Measurements from ENCODE around the gene PCED1A.

PCED1A gene

GRCh38 chr20:2840138-2840966, at the start of gene PCED1A, which contains the start of gene VPS16:
PCED1A (minus strand) TSS chr20:2840655; CDS start chr20:2839912, 743 bp downstream.
VPS16 (plus strand) TSS chr20:2840745; CDS start chr20:2840775, 30 bp downstream.
- DNase-seq: peak; percentile 75
- in situ Hi-C loops (cut with HindIII; ENCODE audit: low pct_ligation_motif_present, low pct_unique_long_range_greater_than_20kb, low sequenced_read_pairs): no loop called here

DNA sequence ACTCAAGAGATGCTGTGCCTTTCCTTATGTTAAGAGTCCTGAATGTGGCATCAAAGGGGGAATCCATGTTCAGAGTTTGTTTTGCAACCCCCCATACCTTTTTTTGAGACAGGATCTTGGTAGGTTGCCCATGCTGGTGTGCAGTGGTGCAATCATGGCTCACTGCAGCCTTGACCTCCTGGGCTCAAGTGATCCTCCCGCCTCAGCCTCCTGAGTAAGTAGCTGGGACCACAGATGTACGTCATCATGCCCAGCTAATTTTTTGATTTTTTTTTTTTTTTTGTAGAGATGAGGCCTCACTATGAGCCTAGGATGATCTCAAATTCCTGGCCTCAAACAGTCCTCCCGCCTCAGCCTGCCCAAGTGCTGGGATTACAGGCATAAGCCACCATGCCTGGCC, 49.3 kb upstream of the PCED1A start:
- no peak for DNase-seq
- in situ Hi-C loops (cut with HindIII; ENCODE audit: low pct_ligation_motif_present, low pct_unique_long_range_greater_than_20kb, low sequenced_read_pairs): no loop called here

DNA sequence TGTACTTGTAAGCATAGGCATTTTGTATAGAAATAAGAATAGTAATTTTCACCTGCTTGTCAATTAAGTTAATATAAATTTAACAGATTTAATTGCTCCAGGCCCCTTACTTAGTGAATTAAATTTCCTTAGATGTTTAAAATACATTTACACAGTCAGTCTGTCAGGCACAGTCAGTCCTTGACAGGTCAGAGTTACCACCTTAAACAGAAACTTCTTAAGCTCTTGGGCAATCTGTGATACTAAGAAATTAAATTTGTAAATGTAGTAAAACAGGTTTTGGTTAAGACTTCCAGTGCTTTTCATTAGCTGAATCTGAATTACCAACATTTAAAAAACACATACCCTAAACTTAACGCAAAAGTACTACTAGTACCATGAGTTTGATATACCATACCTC, 48.8 kb upstream of the PCED1A start:
- DNase-seq: no peak
- in situ Hi-C loops (cut with HindIII; ENCODE audit: low pct_ligation_motif_present, low pct_unique_long_range_greater_than_20kb, low sequenced_read_pairs): no loop called here

DNA sequence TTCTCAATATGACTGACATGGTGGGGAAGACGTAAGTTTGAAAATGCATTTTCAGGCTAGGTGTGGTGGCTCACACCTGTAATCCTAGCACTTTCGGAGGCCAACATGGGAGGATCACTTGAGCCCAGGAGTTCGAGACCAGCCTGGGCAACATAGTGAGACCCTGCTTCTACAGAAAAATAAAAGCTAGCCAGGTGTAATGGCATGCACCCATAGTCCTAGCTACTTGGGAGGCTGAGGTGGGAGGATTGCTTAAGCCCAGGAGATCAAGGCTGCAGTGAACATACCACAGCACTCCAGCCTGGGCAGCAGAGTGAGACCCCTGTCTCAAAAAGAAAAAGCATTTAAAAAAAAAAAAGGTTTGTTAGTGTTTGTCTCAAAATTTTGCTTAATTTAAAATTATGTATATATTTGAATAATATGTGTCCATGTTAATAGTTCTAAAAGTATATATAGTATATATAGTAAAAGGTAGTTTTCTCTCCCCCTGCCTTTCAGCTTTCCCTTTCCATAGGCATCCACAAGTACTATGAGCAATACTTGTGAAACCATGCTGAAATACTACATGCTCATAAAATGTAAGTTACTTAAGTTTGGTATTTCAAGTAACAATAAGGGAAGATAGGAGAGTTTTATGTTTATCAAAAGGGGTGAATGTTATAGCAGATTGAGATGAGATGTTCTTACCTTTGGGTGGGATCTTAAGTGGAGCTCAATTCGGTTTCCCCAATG, 47.9 kb upstream of the PCED1A start:
- in situ Hi-C loops (cut with HindIII; ENCODE audit: low pct_ligation_motif_present, low pct_unique_long_range_greater_than_20kb, low sequenced_read_pairs): no loop called here

GRCh38 chr20:2887715-2888114, 47.3 kb upstream of the PCED1A start:
- in situ Hi-C loops (cut with HindIII; ENCODE audit: low pct_ligation_motif_present, low pct_unique_long_range_greater_than_20kb, low sequenced_read_pairs): no loop called here
- DNase-seq: no peak

More for the DNA sequence above, 47.9 kb upstream of the PCED1A start:
- no peak for DNase-seq

- no peak for DNase-seq
- in situ Hi-C loops (cut with HindIII; ENCODE audit: low pct_ligation_motif_present, low pct_unique_long_range_greater_than_20kb, low sequenced_read_pairs): no loop called here
Measured at GRCh38 chr20:2883726-2884637, 43.5 kb upstream of the PCED1A start.

GRCh38 chr20:2880650-2881049, 40.2 kb upstream of the PCED1A start:
- in situ Hi-C loops (cut with HindIII; ENCODE audit: low pct_ligation_motif_present, low pct_unique_long_range_greater_than_20kb, low sequenced_read_pairs): no loop called here
- DNase-seq: no peak

- in situ Hi-C loops (cut with HindIII; ENCODE audit: low pct_ligation_motif_present, low pct_unique_long_range_greater_than_20kb, low sequenced_read_pairs): no loop called here
Measured at GRCh38 chr20:2879146-2879545, 38.7 kb upstream of the PCED1A start.

GRCh38 chr20:2878515-2878914, 38.1 kb upstream of the PCED1A start:
- DNase-seq: no peak
- in situ Hi-C loops (cut with HindIII; ENCODE audit: low pct_ligation_motif_present, low pct_unique_long_range_greater_than_20kb, low sequenced_read_pairs): no loop called here

More at GRCh38 chr20:2879146-2879545, 38.7 kb upstream of the PCED1A start:
- peak; percentile 80 for DNase-seq

DNA sequence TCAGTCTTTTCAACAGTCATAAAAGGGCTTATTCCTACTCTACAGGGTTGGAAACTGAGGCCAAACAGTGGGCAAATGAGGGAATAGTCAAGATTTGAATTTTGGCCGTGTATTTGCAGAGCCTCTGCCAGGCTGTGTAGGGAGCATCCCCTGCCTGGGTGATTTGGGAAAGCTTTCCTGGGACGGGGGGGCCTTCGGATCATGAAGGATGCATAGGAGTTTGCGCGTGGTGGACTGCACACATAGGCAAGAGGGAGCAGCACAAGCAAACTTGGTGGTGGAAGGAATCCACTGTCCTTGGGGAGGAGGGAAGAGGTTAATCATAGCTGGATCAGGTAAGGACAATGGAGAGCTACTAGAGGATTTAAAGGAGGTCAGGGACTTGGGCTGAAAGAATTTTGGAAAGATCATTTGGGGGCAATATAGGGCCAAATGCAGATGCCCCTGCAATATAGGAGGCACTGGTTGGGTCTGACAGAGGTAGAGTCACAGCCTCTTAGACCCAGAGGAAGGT, 35.3 kb upstream of the PCED1A start:
- no peak for DNase-seq
- in situ Hi-C loops (cut with HindIII; ENCODE audit: low pct_ligation_motif_present, low pct_unique_long_range_greater_than_20kb, low sequenced_read_pairs): no loop called here

GRCh38 chr20:2874456-2874855, 34.0 kb upstream of the PCED1A start:
- DNase-seq: no peak
- in situ Hi-C loops (cut with HindIII; ENCODE audit: low pct_ligation_motif_present, low pct_unique_long_range_greater_than_20kb, low sequenced_read_pairs): no loop called here

DNA sequence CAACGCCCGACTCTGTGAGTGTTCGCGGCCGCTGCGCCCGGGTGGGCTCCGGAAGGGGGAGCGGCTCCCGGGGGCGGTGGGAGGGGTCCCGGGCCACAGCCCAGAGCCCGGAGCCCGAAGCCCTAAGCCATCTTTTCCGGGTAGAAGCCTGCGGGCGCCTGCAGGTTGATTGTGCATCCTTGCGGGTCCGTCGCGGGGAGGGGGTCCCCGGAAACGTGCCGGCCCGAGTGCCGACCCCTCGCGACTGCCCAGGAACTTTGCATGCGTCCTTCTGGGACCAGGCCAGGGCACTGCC, 33.2 kb upstream of the PCED1A start:
- DNase-seq: peak; percentile 51
- in situ Hi-C loops (cut with HindIII; ENCODE audit: low pct_ligation_motif_present, low pct_unique_long_range_greater_than_20kb, low sequenced_read_pairs): no loop called here

- in situ Hi-C loops (cut with HindIII; ENCODE audit: low pct_ligation_motif_present, low pct_unique_long_range_greater_than_20kb, low sequenced_read_pairs): no loop called here
Measured at GRCh38 chr20:2873010-2873746, 32.7 kb upstream of the PCED1A start, which contains the start of gene PTPRA. PTPRA (plus strand) TSS chr20:2873481; CDS start chr20:2964278, 90,797 bp downstream.

DNA sequence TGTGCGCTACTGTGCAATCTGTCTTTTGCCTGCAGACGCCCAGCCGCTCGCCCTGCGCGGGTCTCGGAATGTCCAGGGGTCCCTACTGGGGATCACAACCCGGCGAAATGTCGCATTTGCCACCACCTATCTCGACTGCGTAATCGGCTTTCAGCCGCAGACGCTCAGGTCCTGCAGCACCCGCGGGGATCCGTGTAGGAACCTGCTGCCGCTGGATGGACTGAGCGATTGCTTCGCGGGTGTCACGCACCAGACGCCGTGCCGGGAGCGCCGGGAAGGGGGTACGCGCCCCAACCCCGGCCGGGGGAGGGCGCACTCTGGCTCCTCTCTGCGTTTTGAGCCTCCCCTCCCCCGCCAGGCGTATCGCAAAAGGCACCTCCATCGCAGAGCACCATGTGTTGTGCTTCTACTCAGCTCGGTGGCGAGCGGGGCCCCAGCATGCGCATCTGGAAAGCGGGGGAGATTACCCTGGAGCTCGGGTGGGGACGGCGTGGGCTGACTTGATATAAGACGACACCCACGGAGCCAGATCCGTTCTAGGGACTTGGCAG, 32.1 kb upstream of the PCED1A start:
- in situ Hi-C loops (cut with HindIII; ENCODE audit: low pct_ligation_motif_present, low pct_unique_long_range_greater_than_20kb, low sequenced_read_pairs): no loop called here
- peak; percentile 70 for DNase-seq

More at GRCh38 chr20:2873010-2873746, 32.7 kb upstream of the PCED1A start, which contains the start of gene PTPRA:
- DNase-seq: peak; percentile 90

DNA sequence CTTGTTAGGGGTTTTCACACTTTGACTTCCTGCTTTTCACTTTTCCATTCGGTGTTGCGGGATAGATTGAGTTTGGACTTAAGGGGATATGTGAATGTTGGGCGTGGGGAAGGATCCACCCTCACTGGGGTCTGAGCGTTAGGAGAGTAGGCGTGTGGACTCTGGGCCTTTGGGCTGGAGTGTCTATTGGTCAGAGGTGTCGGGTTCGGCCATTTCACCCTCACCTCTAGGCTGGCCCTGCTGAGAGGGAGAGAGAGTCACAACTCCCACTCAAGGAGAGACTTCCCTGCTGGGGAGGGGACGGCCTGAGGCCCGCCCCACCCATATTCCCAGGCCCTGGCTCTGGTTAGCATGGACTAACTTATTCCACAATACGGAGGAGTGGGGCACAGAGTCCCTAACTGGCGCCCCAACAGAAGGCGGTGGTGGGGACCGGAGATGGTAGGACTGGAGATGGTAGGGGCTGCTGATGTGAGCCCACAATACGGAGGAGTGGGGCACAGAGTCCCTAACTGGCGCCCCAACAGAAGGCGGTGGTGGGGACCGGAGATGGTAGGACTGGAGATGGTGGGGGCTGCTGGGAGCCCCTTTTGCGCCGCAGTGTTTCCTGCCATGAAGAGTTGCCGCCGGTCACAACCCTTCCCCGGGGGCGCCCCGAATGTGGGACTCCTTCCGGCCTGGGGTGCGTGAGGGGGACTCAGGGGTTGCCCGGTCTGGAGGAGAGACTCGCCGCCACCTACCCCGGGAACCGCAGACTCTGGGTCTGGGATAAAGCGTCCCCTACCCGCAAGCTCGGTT, 31.4 kb upstream of the PCED1A start:
- no peak for DNase-seq
- in situ Hi-C loops (cut with HindIII; ENCODE audit: low pct_ligation_motif_present, low pct_unique_long_range_greater_than_20kb, low sequenced_read_pairs): no loop called here

DNA sequence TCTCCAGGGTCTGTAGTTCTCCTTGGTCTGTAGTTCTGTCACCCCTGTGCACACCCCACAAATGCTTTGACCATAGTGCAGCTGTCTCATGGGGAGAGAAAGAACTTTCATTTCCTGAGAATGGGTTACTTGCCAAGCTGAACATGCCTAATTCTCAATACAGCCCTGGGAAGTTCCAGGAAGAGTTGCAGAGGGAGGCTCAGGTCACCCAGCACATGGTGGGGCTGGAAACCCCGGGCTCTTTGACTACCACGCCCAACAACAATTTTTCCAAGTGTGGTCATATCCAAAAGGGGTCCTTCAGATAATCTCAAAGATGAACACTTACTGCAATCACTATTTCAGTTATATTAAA, 30.6 kb upstream of the PCED1A start:
- in situ Hi-C loops (cut with HindIII; ENCODE audit: low pct_ligation_motif_present, low pct_unique_long_range_greater_than_20kb, low sequenced_read_pairs): no loop called here

GRCh38 chr20:2869381-2869780, 28.9 kb upstream of the PCED1A start:
- DNase-seq: no peak
- in situ Hi-C loops (cut with HindIII; ENCODE audit: low pct_ligation_motif_present, low pct_unique_long_range_greater_than_20kb, low sequenced_read_pairs): no loop called here

More for the DNA sequence above, 30.6 kb upstream of the PCED1A start:
- no peak for DNase-seq

Data from ACHN (cell line).